Eye (tissue), 1 donor: ENCODE results near the gene CAND2.
"Not testable (repeated sequence)": the region's sequence is repeated elsewhere in the genome, so short reads cannot be mapped to it uniquely, and the experiment has no call there.

Experiments used
- DNase-seq: peaks from one replicate; pipeline ENCODE4 v3.0.0-alpha.2; 2015

Gene CAND2

GRCh38 chr3:12832350-12833221 lies 36.1 kb downstream of the CAND2 start:
- no peak for DNase-seq

- no peak for DNase-seq
Observed at GRCh38 chr3:12833222-12834161, 37.0 kb downstream of the CAND2 start.

- DNase-seq = no peak
Observed at GRCh38 chr3:12835052-12835665, 38.7 kb downstream of the CAND2 start.

- DNase-seq = no peak
Observed at GRCh38 chr3:12837295-12837986, 41.0 kb downstream of the CAND2 start.

- no peak for DNase-seq
Observed at GRCh38 chr3:12838179-12838965, 41.9 kb downstream of the CAND2 start.

- no peak for DNase-seq
Observed at GRCh38 chr3:12839156-12839946, 42.9 kb downstream of the CAND2 start.

GRCh38 chr3:12840148-12840547 lies 43.7 kb downstream of the CAND2 start:
- DNase-seq = not testable (repeated sequence)

GRCh38 chr3:12840591-12841148 lies 44.2 kb downstream of the CAND2 start:
- DNase-seq = no peak

GRCh38 chr3:12841149-12841969 lies 44.9 kb downstream of the CAND2 start, which contains the start of gene RPL32:
RPL32 (minus strand) TSS chr3:12841565; CDS start chr3:12840237, 1,328 bp downstream.
- DNase-seq = peak; percentile 99

- DNase-seq = no peak
Observed at GRCh38 chr3:12841970-12842328, 45.5 kb downstream of the CAND2 start.

GRCh38 chr3:12842469-12842868 lies 46.0 kb downstream of the CAND2 start:
- DNase-seq = no peak

- DNase-seq = no peak
Observed at GRCh38 chr3:12845811-12846210, 49.3 kb downstream of the CAND2 start.

GRCh38 chr3:12852201-12852600 lies 55.7 kb downstream of the CAND2 start:
- no peak for DNase-seq

GRCh38 chr3:12853847-12854246 lies 57.4 kb downstream of the CAND2 start:
- not testable (repeated sequence) for DNase-seq

GRCh38 chr3:12854565-12854964 lies 58.1 kb downstream of the CAND2 start:
- no peak for DNase-seq

- DNase-seq = no peak
Observed at GRCh38 chr3:12856626-12857025, 60.1 kb downstream of the CAND2 start.

- no peak for DNase-seq
Observed at GRCh38 chr3:12859840-12860239, 63.4 kb downstream of the CAND2 start.

- no peak for DNase-seq
Observed at GRCh38 chr3:12861611-12862010, 65.1 kb downstream of the CAND2 start.

- DNase-seq = no peak
Observed at GRCh38 chr3:12862387-12862786, 65.9 kb downstream of the CAND2 start.

GRCh38 chr3:12865271-12865670 lies 68.8 kb downstream of the CAND2 start:
- no peak for DNase-seq
